Diencephalon (tissue), 1 donor: Measurements from ENCODE around the gene DISP2. TPM values are rescaled to one million over a fixed set of nuclear protein-coding genes. Genes with fewer than 3 reads are reported as not detected.

ENCODE experiments used
- total RNA-seq: library from RNA; depleted of rRNA; stranded (reverse); fragments of >200 nt; gene quantifications from one replicate; pipeline ENCODE4 v1.2.3, GENCODE V29; 2014

DISP2 gene
- 18.0 TPM for total RNA-seq

GRCh38 chr15:40357723-40358470, at the start of gene DISP2:
TSS of gene DISP2 (plus strand) at chr15:40358219. CDS start at chr15:40358322, 103 bp downstream.

GRCh38 chr15:40323239-40323952, 34.6 kb upstream of the DISP2 start, which contains the start of gene INAFM2:
TSS of gene INAFM2 (plus strand) at chr15:40323692. CDS start at chr15:40324056, 364 bp downstream.

GRCh38 chr15:40340740-40341400, 17.1 kb upstream of the DISP2 start, which contains the start of gene CCDC9B:
TSS of gene CCDC9B (minus strand) at chr15:40340939. CDS start at chr15:40340819, 120 bp downstream.

GRCh38 chr15:40382580-40383456, 24.8 kb downstream of the DISP2 start, which contains the start of gene KNSTRN:
TSS of gene KNSTRN (plus strand) at chr15:40382721. CDS start at chr15:40382836, 115 bp downstream.

GRCh38 chr15:40405501-40406381, 47.7 kb downstream of the DISP2 start, which contains the start of gene IVD:
TSS of gene IVD (plus strand) at chr15:40405795. CDS start at chr15:40405828, 33 bp downstream.

Other genes starting within 250 kb of the DISP2 start
- 3.2 TPM for gene BMF, start 249.3 kb upstream of the DISP2 start, total RNA-seq
- gene BUB1B, start 197.2 kb upstream of the DISP2 start, total RNA-seq, result 22.6 TPM
- gene PAK6, start 119.2 kb upstream of the DISP2 start, total RNA-seq, result 23.5 TPM
- gene ANKRD63, start 75.2 kb upstream of the DISP2 start, total RNA-seq, result 2.3 TPM
- gene PLCB2, start 50.3 kb upstream of the DISP2 start, total RNA-seq, result 10.6 TPM
- gene INAFM2, start 34.5 kb upstream of the DISP2 start, total RNA-seq, result 10.6 TPM
- 1.4 TPM for gene CCDC9B, start 17.3 kb upstream of the DISP2 start, total RNA-seq
- gene PHGR1, start 7.2 kb upstream of the DISP2 start, total RNA-seq, result not detected
- 25.6 TPM for gene KNSTRN, start 24.5 kb downstream of the DISP2 start, total RNA-seq
- 37.1 TPM for gene IVD, start 47.6 kb downstream of the DISP2 start, total RNA-seq
- 7.4 TPM for gene BAHD1, start 82.7 kb downstream of the DISP2 start, total RNA-seq
- 1.8 TPM for gene CHST14, start 112.8 kb downstream of the DISP2 start, total RNA-seq
- gene CCDC32, start 206.8 kb downstream of the DISP2 start, total RNA-seq, result 25.1 TPM
- 11.8 TPM for gene RPUSD2, start 211.1 kb downstream of the DISP2 start, total RNA-seq
- gene KNL1, start 236.0 kb downstream of the DISP2 start, total RNA-seq, result 12.0 TPM